ENCODE data around the gene SETX. TPM values are rescaled to one million over a fixed set of nuclear protein-coding genes. Genes with fewer than 3 reads are reported as not detected.
"Not testable (repeated sequence)": the region's sequence is repeated elsewhere in the genome, so short reads cannot be mapped to it uniquely, and the experiment has no call there.

SETX gene
- total RNA-seq, 1 donor from 2014 or later: 19.7 TPM

DNA sequence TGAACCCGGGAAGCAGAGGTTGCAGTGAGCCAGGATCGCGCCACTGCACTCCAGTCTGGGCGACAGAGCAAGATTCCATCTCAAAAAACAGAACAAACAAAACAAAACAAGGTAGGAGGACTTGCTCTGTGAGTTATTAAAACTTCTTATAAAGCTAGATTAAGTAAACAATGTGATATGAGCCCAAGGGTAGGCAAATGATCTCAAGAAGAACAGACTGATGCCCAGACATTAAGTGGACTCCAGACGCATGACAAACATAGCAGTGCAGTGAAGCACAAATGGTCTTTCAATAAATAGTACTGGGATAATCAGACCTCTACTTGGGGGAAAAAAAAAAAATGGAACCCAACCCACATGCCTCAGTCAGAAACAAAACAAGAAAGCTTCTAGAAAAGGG, 45.7 kb downstream of the SETX start:
- DNase-seq: no peak
- intact Hi-C loops (cut with DNase I): no loop called here
- no peak for ATAC-seq (ENCODE audit: poor library complexity)

GRCh38 chr9:132301521-132301920, 53.3 kb downstream of the SETX start:
- DNase-seq (no peak), ATAC-seq (ENCODE audit: poor library complexity) (no peak)
- intact Hi-C loops (cut with DNase I): no loop called here

GRCh38 chr9:132299221-132299620, 55.6 kb downstream of the SETX start:
- ATAC-seq (ENCODE audit: poor library complexity) (no peak), DNase-seq (no peak)
- intact Hi-C loops (cut with DNase I): no loop called here

DNA sequence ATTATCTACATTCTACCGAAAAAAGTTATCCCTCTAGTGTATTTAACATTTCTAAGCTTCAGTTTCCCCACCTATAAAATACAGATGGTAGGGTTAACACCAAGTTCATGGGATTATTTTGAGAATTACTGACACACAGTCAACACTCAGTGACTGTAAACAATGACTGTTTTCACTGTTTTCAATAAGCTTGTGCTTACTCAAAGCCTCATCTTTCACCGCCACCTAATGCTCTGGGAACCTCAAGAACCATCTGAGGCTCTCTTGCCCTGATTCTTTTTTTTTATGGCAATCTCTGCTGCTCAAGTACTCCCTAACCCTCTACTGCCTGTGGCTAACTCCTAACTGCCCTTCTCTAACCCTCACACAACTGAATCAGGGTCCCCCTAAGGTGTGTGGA, 59.6 kb downstream of the SETX start:
- DNase-seq (no peak), ATAC-seq (ENCODE audit: poor library complexity) (no peak)
- intact Hi-C loops (cut with DNase I): no loop called here

DNA sequence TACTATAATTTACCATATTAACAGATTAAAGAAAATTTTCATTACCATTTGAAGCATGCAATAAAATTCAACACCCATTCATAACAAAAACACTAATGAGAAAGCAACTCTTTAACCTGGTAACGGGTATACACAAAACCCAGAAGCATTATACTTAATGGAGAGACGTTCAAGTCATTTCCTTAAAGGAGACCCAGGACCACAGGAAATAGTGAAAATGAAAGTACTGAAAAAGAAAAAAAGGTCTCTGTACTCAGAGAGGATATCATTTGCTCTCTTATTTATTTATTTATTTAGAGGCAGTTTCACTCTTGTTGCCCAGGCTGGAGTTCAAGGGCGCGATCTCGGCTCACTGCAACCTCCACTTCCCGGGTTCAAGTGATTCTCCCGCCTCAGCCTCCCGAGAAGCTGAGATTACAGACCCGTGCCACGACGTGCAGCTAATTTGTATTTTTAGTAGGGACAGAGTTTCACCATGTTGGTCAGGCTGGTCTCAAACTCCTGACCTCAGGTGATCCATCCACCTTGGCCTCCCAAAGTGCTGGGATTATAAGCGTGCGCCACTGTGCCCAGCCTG, 61.6 kb downstream of the SETX start:
- no peak for DNase-seq
- ATAC-seq (ENCODE audit: poor library complexity): no peak
- intact Hi-C loops (cut with DNase I): no loop called here

GRCh38 chr9:132288966-132289365, 65.8 kb downstream of the SETX start:
- intact Hi-C loops (cut with DNase I): no loop called here
- peak; percentile 29 for ATAC-seq (ENCODE audit: poor library complexity)
- no peak for DNase-seq

- DNase-seq: no peak
- intact Hi-C loops (cut with DNase I): no loop called here
- no peak for ATAC-seq (ENCODE audit: poor library complexity)
Observed at GRCh38 chr9:132288361-132288760, 66.4 kb downstream of the SETX start.

DNA sequence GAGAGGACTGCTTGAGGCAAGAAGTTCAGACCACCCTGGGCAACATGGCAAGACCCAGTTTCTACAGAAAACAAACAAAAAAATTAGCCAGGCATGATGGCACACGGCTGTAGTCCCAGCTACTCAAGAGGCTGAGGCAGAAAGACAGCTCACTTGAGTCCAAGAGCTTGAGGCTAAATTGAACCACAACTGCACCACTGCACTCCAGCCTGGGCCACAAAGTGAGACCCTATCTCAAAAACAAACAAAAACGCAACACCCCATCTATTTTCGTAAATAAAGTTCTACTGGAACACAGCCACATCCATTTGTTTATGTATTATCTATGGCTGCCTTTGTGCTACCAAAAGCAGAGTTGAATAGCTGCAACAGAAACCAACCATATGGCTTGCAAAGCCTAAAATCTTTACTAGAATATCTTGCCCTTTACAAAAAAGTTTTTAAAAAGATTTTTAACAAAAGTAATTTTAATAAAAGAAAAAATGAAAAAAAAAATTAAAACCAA, 67.5 kb downstream of the SETX start:
- DNase-seq: no peak
- ATAC-seq (ENCODE audit: poor library complexity): no peak
- intact Hi-C loops (cut with DNase I): no loop called here

DNA sequence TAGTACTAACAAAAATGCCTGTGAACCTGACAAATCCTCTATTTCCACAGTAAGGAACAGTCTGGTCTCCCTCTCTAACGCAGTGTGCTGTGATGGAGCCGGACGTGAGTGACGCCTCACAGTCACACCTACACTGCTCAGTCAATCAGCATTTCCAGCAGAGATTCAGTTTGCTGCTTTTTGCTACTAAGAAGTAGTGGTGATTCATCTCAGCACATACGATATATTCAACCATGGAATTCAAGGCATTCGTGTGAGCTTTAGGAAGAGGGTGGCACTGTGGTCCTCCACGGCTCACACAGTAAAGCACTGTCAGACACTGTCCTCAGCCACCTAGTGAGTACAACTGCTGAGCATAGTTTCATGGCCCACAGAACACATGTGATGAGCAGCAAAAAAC, 70.9 kb downstream of the SETX start:
- ATAC-seq (ENCODE audit: poor library complexity) (no peak), DNase-seq (no peak)
- intact Hi-C loops (cut with DNase I): no loop called here

DNA sequence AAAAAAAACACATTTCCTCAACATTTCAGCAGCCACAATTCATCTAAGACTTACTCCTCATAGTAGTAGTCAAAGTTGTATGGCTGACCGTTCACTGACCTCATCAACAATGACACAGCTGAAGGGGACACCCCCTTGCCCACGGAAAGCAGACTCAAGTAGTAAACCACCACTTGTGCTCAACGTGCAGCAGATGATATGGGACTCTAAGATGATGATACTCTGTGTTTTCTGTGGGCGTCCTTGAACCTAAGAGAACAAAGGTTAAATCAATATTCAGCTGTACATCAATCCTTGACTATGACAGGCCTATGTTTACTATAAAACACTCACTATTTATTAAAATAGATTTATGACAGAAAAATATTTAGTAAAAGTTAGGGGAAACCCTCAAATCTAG, 71.6 kb downstream of the SETX start:
- ATAC-seq (ENCODE audit: poor library complexity) (no peak), DNase-seq (no peak)
- intact Hi-C loops (cut with DNase I): no loop called here

DNA sequence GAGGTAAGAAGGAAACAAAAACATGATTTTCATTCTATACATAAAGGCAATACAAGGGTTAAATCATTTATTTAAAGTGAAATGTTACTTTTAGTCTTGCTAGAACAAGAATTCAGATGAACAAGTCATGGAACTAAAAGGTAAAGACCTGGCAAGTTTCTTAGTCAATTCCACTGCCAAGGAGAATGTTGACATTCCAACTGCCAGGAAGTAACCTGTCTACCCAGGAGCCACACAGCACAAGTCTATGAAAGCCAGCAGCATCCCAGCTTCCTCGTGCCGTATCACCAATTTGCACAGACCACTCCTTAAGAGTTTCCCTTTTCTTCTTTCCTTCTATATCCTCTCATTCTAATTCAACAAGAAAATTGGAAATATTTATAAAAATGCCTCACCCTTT, 79.9 kb downstream of the SETX start:
- intact Hi-C loops (cut with DNase I): loop anchor here (10.0 kb wide), 1 partner anchor 70 kb away; no protein-coding TSS in a partner anchor
- DNase-seq (no peak), ATAC-seq (ENCODE audit: poor library complexity) (no peak)

DNA sequence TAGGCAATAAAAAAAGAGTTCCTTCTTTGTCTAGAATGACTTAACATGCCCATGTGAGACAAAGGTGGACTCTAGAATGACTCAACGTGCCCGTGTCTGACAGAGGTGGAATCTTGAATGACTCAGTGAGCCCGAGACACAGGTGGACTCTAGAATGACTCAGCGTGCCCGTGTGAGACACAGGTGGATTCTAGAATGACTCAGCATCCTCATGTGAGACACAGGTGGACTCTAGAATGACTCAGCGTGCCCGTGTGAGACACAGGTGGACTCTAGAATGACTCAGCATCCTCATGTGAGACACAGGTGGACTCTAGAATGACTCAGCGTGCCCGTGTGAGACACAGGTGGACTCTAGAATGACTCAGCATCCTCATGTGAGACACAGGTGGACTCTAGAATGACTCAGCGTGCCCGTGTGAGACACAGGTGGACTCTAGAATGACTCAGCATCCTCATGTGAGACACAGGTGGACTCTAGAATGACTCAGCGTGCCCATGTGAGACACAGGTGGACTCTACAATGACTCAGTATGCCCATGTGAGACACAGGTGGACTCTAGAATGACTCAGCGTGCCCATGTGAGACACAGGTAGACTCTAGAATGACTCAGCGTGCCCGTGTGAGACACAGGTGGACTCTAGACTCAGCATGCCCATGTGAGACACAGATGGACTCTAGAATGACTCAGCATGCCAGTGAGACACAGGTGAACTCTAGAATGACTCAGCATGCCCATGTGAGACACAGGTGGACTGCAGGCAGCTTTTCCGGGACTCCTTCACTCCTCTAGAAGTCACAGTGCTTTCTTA, 84.9 kb downstream of the SETX start:
- intact Hi-C loops (cut with DNase I): loop anchor here (10.0 kb wide), 1 partner anchor 75 kb away; no protein-coding TSS in a partner anchor

DNA sequence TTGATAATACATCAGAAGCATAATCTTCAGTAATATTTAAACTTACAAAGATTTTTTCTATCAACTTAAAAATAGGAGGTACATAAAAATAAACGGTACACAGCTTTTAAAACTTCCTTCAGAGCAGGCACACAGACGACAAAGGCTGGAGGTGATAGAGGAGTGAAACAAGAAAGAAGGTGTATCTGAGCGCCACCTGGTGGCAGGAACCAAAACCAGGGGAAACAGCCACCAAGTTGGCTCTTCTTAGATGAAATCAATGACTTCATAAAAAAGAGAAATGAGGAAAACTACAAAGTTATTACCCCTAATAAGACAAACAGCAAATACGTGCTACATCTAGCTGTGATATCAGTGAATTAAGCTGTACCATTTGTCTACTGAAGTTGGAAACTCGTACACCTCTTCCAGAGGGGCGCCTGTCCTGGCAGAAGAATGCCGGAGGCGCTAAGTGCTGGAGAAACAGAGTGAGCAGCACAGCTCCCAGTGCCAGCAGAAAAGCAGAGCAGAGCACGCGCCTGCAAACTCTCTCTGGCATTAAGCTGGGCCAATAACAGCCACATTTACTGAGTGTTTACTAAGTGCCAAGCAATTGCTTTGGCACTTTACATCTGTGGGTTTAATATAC, 85.9 kb downstream of the SETX start:
- DNase-seq (peak; percentile 78), ATAC-seq (ENCODE audit: poor library complexity) (peak; percentile 76)
- intact Hi-C loops (cut with DNase I): no loop called here

More for the DNA sequence above, 84.9 kb downstream of the SETX start:
- DNase-seq; ATAC-seq (ENCODE audit: poor library complexity): not testable (repeated sequence)

GRCh38 chr9:132267660-132268059, 87.1 kb downstream of the SETX start:
- DNase-seq: no peak
- ATAC-seq (ENCODE audit: poor library complexity): peak; percentile 82
- intact Hi-C loops (cut with DNase I): no loop called here

DNA sequence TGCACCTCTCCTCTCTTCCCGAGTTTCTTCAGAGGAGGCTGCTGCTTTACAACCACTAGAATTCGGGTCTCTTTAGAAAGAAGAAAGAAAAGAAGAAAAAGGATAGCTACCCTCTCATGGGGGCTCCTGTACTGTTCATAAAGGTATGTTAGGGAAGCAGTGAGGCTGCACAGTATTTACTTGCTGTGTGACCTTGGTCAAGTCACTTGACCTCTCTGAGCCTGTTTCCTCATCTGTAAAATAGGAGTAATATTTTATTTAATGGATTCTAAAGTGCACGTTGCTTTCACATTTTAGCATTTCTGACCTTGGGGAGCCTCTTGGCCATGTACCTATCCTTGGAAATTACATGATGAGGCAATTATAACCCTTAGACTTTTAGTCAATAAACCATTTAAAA, 88.8 kb downstream of the SETX start:
- ATAC-seq (ENCODE audit: poor library complexity) (no peak), DNase-seq (no peak)
- intact Hi-C loops (cut with DNase I): no loop called here

DNA sequence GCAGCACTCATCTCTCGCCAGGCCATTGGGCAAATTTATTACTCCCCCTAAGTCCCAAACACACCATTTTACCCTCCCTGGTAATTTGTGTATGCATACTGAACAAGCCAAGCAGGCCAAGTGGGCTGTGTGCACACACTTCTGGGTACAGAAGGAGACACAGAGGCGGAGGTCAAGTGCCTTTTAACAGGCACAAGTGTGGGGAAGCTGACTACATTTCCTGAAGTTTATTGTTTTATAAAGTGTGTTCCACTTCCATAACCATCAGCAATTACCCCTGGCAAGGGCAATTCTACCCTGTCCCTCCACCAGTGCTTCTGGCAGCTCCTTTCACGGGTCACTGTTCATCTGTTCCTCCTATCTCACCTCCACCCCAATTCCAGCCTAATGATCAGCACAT, 93.9 kb downstream of the SETX start:
- ATAC-seq (ENCODE audit: poor library complexity): no peak
- intact Hi-C loops (cut with DNase I): loop anchor here (5.0 kb wide), 1 partner anchor 504 kb away; no protein-coding TSS in a partner anchor
- no peak for DNase-seq

GRCh38 chr9:132250324-132251262, 104.2 kb downstream of the SETX start:
- ATAC-seq (ENCODE audit: poor library complexity) (no peak), DNase-seq (no peak)
- intact Hi-C loops (cut with DNase I): loop anchor here (5.0 kb wide), 1 partner anchor 488 kb away; no protein-coding TSS in a partner anchor

DNA sequence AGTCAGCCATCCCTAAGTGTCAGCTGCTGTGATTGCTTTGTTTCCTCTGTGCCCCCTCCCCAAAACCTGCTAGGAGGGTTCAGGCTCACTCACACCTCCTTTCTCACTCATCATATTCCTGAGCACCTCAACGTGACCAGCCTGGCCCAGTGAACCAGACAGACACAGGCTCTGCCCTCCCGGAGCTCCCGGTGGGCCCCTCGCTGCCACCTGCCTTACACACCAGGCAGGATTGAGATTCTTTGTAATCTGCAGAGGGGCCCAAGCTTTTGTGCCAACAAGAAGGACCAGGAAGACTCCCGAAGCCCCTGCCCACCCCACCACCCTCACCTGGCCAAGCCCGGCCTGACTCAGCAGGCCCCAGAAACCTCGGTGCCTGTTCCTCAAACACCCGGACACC, 105.1 kb downstream of the SETX start:
- intact Hi-C loops (cut with DNase I): loop anchor here (5.0 kb wide), 1 partner anchor 487 kb away; no protein-coding TSS in a partner anchor

More for the DNA sequence above, 105.1 kb downstream of the SETX start:
- ATAC-seq (ENCODE audit: poor library complexity): no peak
- no peak for DNase-seq

All from Right ventricle myocardium superior (tissue), 1 donor.